Natural killer cell treated with Interleukin-12 subunit alpha and Interleukin-12 subunit beta and Interleukin-15 and Interleukin-18, amount 100 ng/mL, for 72 hours (primary cell): ENCODE data around the gene MYH10. TPM values are rescaled to one million over a fixed set of nuclear protein-coding genes. Genes with fewer than 3 reads are reported as not detected.

Experiments used
- ATAC-seq, 2 donors: fragments of 150-1000 bp; cut with Tn5 transposase in 1 of 2; sonication (Bioruptor Pico), chemical (Tn5 transposase) in 1 of 2; 2 replicates each; pipeline ENCODE4 v1.10.0; 2021
- DNase-seq: peaks from one replicate; pipeline ENCODE4 v3.0.0; 2022; ENCODE audit warnings: low spot score
- H3K27ac Mint-ChIP-seq, 2 donors: 1 replicate in 1 of 2; 2 replicates in 1 of 2; pipeline ENCODE4 v1.8.0; 2022; ENCODE audit warnings: mixed read lengths in 2 of 2, mild to moderate bottlenecking in 1 of 2, moderate library complexity in 1 of 2
- H3K27me3 Mint-ChIP-seq, 2 donors: 1 replicate in 1 of 2; 2 replicates in 1 of 2; pipeline ENCODE4 v1.8.0; 2022; ENCODE audit warnings: mixed read lengths in 2 of 2
- H3K36me3 Mint-ChIP-seq: one replicate; pipeline ENCODE4 v1.8.0; 2022; ENCODE audit warnings: mixed read lengths
- H3K4me1 Mint-ChIP-seq, 2 donors: 1 replicate in 1 of 2; 2 replicates in 1 of 2; pipeline ENCODE4 v1.8.0; 2022; ENCODE audit warnings: low read depth in 2 of 2, mixed read lengths in 2 of 2, mild to moderate bottlenecking in 1 of 2
- H3K4me3 Mint-ChIP-seq: one replicate; pipeline ENCODE4 v1.8.0; 2022; ENCODE audit warnings: mixed read lengths
- H3K9me3 Mint-ChIP-seq: 2 replicates; pipeline ENCODE4 v1.8.0; 2022; ENCODE audit warnings: mixed read lengths
- total RNA-seq, 2 donors: library from RNA; stranded (reverse); gene quantifications; one replicate each; pipeline ENCODE4 v1.2.3, GENCODE V29; 2022

The MYH10 gene
- total RNA-seq, 2 donors from 2014 or later: 1.9 TPM

GRCh38 chr17:8458128-8458527, 172.4 kb downstream of the MYH10 start:
- Mint-ChIP-seq H3K27ac (no peak overlapping the region), H3K9me3 (no peaks in the 10 kb centered on the region), H3K4me1 (peaks cover 18 to 19% of the 10 kb centered on the region in 2 donors), H3K4me3 (no peak overlapping the region), H3K36me3 (peaks cover 44% of the 10 kb centered on the region), H3K27me3 (no peaks in the 10 kb centered on the region)
- DNase-seq (no peak), ATAC-seq (no peak)

- H3K36me3 Mint-ChIP-seq: peaks cover 47% of the 10 kb centered on the region
- ATAC-seq (peak in 1 of 2 donors; percentile 53), DNase-seq (no peak)
- peak overlapping the region in 1 of 2 donors; percentile 31 for H3K27ac Mint-ChIP-seq
- no peaks in the 10 kb centered on the region for H3K27me3 Mint-ChIP-seq
- peaks cover 16 to 23% of the 10 kb centered on the region in 2 donors for H3K4me1 Mint-ChIP-seq
- H3K4me3 Mint-ChIP-seq: no peak overlapping the region
- no peaks in the 10 kb centered on the region for H3K9me3 Mint-ChIP-seq
Measured at GRCh38 chr17:8455665-8456209, 174.8 kb downstream of the MYH10 start.

DNA sequence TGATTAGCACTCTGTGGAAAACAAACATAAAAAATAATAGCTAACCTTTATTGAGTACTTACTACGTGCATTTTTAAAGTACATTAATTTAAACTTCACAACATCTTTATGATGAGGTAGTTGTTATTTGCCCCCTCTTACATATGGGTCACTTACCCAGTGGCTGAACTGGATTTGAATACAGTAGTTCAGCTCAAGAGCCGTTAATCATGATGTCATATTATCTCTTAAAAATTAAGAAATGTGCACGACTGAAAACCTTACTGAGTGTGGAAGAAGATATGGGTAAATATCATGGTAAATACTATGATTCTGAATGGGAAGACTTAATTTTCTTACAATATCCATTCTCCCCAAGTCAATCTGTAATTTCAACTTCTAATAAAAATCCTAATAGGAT, 177.2 kb downstream of the MYH10 start:
- Mint-ChIP-seq H3K4me3 (no peak overlapping the region), H3K9me3 (no peaks in the 10 kb centered on the region), H3K4me1 (peaks cover 16 to 23% of the 10 kb centered on the region in 2 donors), H3K36me3 (peaks cover 51% of the 10 kb centered on the region), H3K27me3 (no peaks in the 10 kb centered on the region), H3K27ac (no peak overlapping the region)
- DNase-seq: no peak
- ATAC-seq: no peak

GRCh38 chr17:8451933-8452614, 178.5 kb downstream of the MYH10 start:
- Mint-ChIP-seq H3K9me3 (no peaks in the 10 kb centered on the region), H3K27me3 (no peaks in the 10 kb centered on the region), H3K27ac (no peak overlapping the region), H3K4me3 (no peak overlapping the region), H3K4me1 (peaks cover 9 to 30% of the 10 kb centered on the region in 2 donors), H3K36me3 (peaks cover 47% of the 10 kb centered on the region)
- DNase-seq (no peak), ATAC-seq (no peak)

DNA sequence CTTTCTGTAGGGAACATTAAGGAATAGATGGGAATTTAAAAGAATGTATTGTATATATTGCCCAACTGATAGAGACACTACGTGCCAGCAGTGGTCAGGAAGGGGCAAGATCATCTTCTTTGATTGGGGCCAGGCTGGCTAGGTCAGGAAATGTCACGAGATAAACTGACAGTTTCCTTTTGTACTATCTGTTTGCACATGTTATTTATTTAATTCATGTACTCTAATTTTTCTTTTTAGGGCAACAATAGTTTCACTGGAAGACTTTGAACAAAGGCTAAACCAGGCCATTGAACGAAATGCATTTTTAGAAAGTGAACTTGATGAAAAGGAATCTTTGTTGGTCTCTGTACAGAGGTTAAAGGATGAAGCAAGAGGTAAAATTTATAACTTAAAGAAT, 182.2 kb downstream of the MYH10 start:
- Mint-ChIP-seq H3K4me3 (no peak overlapping the region), H3K27me3 (no peaks in the 10 kb centered on the region), H3K4me1 (peaks cover 6 to 31% of the 10 kb centered on the region in 2 donors), H3K36me3 (peaks cover 43% of the 10 kb centered on the region), H3K27ac (peak overlapping the region in 1 of 2 donors; percentile 63), H3K9me3 (no peaks in the 10 kb centered on the region)
- DNase-seq (no peak), ATAC-seq (peak in 1 of 2 donors; percentile 62)

DNA sequence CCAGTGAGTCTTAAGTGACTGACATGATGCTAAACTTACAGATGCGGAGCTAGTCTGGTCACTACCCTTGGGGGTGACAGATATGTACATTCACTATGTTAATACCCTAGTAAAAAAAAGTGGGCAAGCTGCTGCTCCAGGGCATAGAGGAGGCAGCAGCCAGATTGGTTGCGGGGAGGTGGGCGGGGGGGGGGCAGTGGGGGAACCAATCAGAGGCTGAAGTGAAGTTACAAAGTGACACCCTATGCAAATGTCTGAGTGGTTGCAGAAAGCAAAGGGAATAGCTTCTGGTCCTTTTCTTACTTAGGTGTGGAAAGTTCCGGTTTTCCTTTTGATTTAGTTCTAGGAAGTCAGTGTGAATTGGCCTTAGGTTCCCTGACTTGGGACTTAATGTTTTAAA, 182.7 kb downstream of the MYH10 start:
- H3K4me3 Mint-ChIP-seq: no peak overlapping the region
- peak overlapping the region in 1 of 2 donors; percentile 63 for H3K27ac Mint-ChIP-seq
- H3K4me1 Mint-ChIP-seq: peaks cover 10 to 36% of the 10 kb centered on the region in 2 donors
- ATAC-seq (no peak), DNase-seq (no peak)
- H3K27me3 Mint-ChIP-seq: no peaks in the 10 kb centered on the region
- H3K36me3 Mint-ChIP-seq: peaks cover 43% of the 10 kb centered on the region
- H3K9me3 Mint-ChIP-seq: no peaks in the 10 kb centered on the region

DNA sequence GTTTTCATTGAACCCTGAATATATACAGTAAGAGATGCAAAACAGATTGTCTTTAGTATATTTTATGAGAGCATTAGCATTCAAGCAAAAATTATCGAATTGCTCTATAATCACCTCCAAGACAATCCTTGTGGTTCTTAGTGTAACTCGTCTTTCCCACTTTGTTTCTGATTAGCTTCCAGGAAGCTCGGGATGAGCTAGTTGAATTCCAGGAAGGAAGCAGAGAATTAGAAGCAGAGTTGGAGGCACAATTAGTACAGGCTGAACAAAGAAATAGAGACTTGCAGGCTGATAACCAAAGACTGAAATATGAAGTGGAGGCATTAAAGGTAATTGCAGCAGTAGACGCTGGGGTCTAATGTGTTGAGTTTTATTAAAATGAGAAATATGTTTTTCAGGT, 185.0 kb downstream of the MYH10 start:
- DNase-seq (no peak), ATAC-seq (no peak)
- H3K27me3 Mint-ChIP-seq: no peaks in the 10 kb centered on the region
- H3K4me3 Mint-ChIP-seq: no peak overlapping the region
- H3K27ac Mint-ChIP-seq: no peak overlapping the region
- H3K4me1 Mint-ChIP-seq: peaks cover 19 to 44% of the 10 kb centered on the region in 2 donors
- peaks cover 34% of the 10 kb centered on the region for H3K36me3 Mint-ChIP-seq
- H3K9me3 Mint-ChIP-seq: no peaks in the 10 kb centered on the region

GRCh38 chr17:8444494-8444893, 186.0 kb downstream of the MYH10 start:
- H3K27ac Mint-ChIP-seq: no peak overlapping the region
- no peak for ATAC-seq
- no peaks in the 10 kb centered on the region for H3K9me3 Mint-ChIP-seq
- no peak overlapping the region for H3K4me3 Mint-ChIP-seq
- H3K27me3 Mint-ChIP-seq: no peaks in the 10 kb centered on the region
- H3K4me1 Mint-ChIP-seq: peaks cover 23 to 44% of the 10 kb centered on the region in 2 donors
- DNase-seq: no peak
- peaks cover 31% of the 10 kb centered on the region for H3K36me3 Mint-ChIP-seq

- H3K27me3 Mint-ChIP-seq: no peaks in the 10 kb centered on the region
- no peaks in the 10 kb centered on the region for H3K9me3 Mint-ChIP-seq
- H3K27ac Mint-ChIP-seq: no peak overlapping the region
- H3K4me1 Mint-ChIP-seq: peaks cover 23 to 44% of the 10 kb centered on the region in 2 donors
- peaks cover 28% of the 10 kb centered on the region for H3K36me3 Mint-ChIP-seq
- no peak for ATAC-seq
- no peak overlapping the region for H3K4me3 Mint-ChIP-seq
- DNase-seq: no peak
Measured at GRCh38 chr17:8443756-8444155, 186.8 kb downstream of the MYH10 start.

GRCh38 chr17:8442310-8442709, 188.2 kb downstream of the MYH10 start:
- no peaks in the 10 kb centered on the region for H3K27me3 Mint-ChIP-seq
- DNase-seq: no peak
- ATAC-seq: no peak
- H3K4me3 Mint-ChIP-seq: no peak overlapping the region
- peaks cover 23 to 44% of the 10 kb centered on the region in 2 donors for H3K4me1 Mint-ChIP-seq
- H3K9me3 Mint-ChIP-seq: no peaks in the 10 kb centered on the region
- peaks cover 19% of the 10 kb centered on the region for H3K36me3 Mint-ChIP-seq
- H3K27ac Mint-ChIP-seq: peak overlapping the region in 1 of 2 donors; percentile 9

DNA sequence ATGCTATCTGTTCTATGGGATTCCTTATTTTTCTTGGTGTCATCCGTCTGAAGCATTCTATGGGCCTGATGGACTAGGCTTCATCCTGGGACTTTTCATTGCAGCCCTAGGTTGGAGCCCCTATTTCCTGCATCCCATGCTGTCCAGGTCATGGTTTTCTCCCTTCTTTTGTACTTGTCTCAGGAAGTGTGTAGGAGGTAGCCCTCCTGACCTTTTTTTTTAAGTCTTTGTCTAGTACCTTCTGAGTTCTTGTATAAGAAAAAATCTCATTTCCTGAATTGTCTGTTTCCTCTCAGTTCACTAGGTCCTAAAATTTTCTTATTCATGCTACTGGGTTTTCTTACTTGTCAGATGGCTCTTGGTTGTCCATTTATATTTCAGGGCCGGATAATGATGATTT, 188.8 kb downstream of the MYH10 start:
- no peak overlapping the region for H3K4me3 Mint-ChIP-seq
- H3K9me3 Mint-ChIP-seq: no peaks in the 10 kb centered on the region
- no peaks in the 10 kb centered on the region for H3K27me3 Mint-ChIP-seq
- DNase-seq (no peak), ATAC-seq (no peak)
- peak overlapping the region in 1 of 2 donors; percentile 9 for H3K27ac Mint-ChIP-seq
- peaks cover 14% of the 10 kb centered on the region for H3K36me3 Mint-ChIP-seq
- H3K4me1 Mint-ChIP-seq: peaks cover 27 to 44% of the 10 kb centered on the region in 2 donors

DNA sequence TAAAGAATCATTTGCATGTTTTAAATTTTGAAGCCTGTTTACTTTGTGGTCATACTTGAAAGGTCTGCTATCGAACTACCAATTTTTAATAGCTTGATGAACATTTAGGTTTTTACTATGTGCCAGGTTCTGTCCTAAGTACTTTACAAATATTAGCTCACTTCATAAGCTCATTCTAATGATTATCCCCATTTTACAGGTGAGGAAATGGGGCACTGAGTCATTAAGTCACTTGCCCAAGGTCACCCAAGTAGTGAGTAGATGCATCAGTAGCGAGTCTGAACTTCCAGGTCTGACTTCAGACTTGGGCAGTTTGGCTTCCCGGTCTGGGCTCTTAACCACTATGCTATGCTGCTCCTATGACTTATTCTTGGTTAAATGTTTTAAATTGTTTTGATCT, 190.8 kb downstream of the MYH10 start:
- H3K36me3 Mint-ChIP-seq: peaks cover 11% of the 10 kb centered on the region
- no peak overlapping the region for H3K27ac Mint-ChIP-seq
- no peak overlapping the region for H3K4me3 Mint-ChIP-seq
- no peaks in the 10 kb centered on the region for H3K9me3 Mint-ChIP-seq
- no peak for DNase-seq
- ATAC-seq: no peak
- peaks cover 34 to 53% of the 10 kb centered on the region in 2 donors for H3K4me1 Mint-ChIP-seq
- no peaks in the 10 kb centered on the region for H3K27me3 Mint-ChIP-seq

GRCh38 chr17:8438441-8438840, 192.1 kb downstream of the MYH10 start:
- Mint-ChIP-seq H3K4me3 (no peak overlapping the region), H3K4me1 (peaks cover 33 to 45% of the 10 kb centered on the region in 2 donors), H3K9me3 (no peaks in the 10 kb centered on the region), H3K36me3 (peaks cover 5% of the 10 kb centered on the region), H3K27ac (no peak overlapping the region), H3K27me3 (no peaks in the 10 kb centered on the region)
- no peak for ATAC-seq
- no peak for DNase-seq

DNA sequence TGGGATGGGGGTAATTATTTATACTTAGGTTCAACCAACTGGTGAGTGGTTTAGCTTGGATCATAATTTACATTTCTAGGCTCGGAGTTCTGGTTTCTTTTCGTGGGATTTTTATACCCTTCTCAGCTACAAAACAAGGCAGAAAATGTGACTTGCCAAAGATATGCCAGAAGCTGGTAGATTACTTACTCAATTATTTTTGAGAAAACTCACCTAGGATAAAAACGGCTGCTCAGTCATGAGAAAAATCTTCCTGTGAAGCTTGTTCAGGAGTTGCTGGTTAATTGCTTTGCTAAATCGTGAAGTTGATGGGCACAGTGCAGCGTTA, 193.7 kb downstream of the MYH10 start:
- no peaks in the 10 kb centered on the region for H3K9me3 Mint-ChIP-seq
- peaks cover 5% of the 10 kb centered on the region for H3K36me3 Mint-ChIP-seq
- peaks cover 24 to 35% of the 10 kb centered on the region in 2 donors for H3K4me1 Mint-ChIP-seq
- H3K27me3 Mint-ChIP-seq: no peaks in the 10 kb centered on the region
- H3K4me3 Mint-ChIP-seq: peak overlapping the region; percentile 93
- no peak for DNase-seq
- peak overlapping the region; percentile 86 to 98 for H3K27ac Mint-ChIP-seq
- no peak for ATAC-seq
